GM23338 (cell line): ENCODE data around the gene AFAP1. TPM values are rescaled to one million over a fixed set of nuclear protein-coding genes. Genes with fewer than 3 reads are reported as not detected.

Experiments used
- ATAC-seq: fragments of 200-7000 bp; cut with Tn5 transposase; 3 replicates; pipeline ENCODE4 v1.9.1; 2020
- DNase-seq: peaks from one replicate; pipeline ENCODE4 v3.0.0-alpha.2; 2015; ENCODE audit warnings: low spot score
- H2AFZ ChIP-seq: fragments of 200-600 bp; sonication (generic); 2 replicates; pipeline ENCODE4 v1.8.0; 2016; ENCODE audit warnings: antibody characterized with exemption, mild to moderate bottlenecking, moderate library complexity
- H3F3A ChIP-seq: fragments of 200-600 bp; sonication (generic); replicated peaks from 2 replicates; pipeline ENCODE4 v1.8.0; 2017; ENCODE audit warnings: antibody characterized with exemption, mixed run types, low read depth
- H3K27ac ChIP-seq: fragments of 200-600 bp; sonication (generic); 2 replicates; pipeline ENCODE4 v1.6.1; 2016; ENCODE audit warnings: low read depth
- H3K27me3 ChIP-seq: fragments of 200-600 bp; sonication (generic); 2 replicates; pipeline ENCODE4 v1.8.0; 2016; ENCODE audit warnings: mild to moderate bottlenecking, mixed run types, moderate library complexity; ENCODE audit not compliant: insufficient read depth
- H3K36me3 ChIP-seq: fragments of 200-600 bp; sonication (generic); 2 replicates; pipeline ENCODE4 v1.8.0; 2016; ENCODE audit warnings: mild to moderate bottlenecking; ENCODE audit not compliant: insufficient read depth
- H3K4me1 ChIP-seq: fragments of 200-600 bp; sonication (generic); 2 replicates; pipeline ENCODE4 v1.8.0; 2016; ENCODE audit warnings: mild to moderate bottlenecking, moderate library complexity; ENCODE audit not compliant: insufficient read depth
- H3K4me2 ChIP-seq: fragments of 200-600 bp; sonication (generic); 2 replicates; pipeline ENCODE4 v1.7.1; 2017; ENCODE audit warnings: mixed run types
- H3K4me3 ChIP-seq: fragments of 200-600 bp; sonication (generic); 2 replicates; pipeline ENCODE4 v1.6.1; 2016; ENCODE audit warnings: mixed run types
- H3K79me2 ChIP-seq: fragments of 200-600 bp; sonication (generic); replicated peaks from 2 replicates; pipeline ENCODE4 v1.8.0; 2017; ENCODE audit warnings: mild to moderate bottlenecking; ENCODE audit not compliant: insufficient read depth
- H3K9me2 ChIP-seq: fragments of 200-600 bp; sonication (generic); 2 replicates; pipeline ENCODE4 v1.8.0; 2017; ENCODE audit not compliant: insufficient read depth
- H4K20me1 ChIP-seq: fragments of 200-600 bp; sonication (generic); replicated peaks from 2 replicates; pipeline ENCODE4 v1.8.0; 2017; ENCODE audit warnings: mild to moderate bottlenecking; ENCODE audit not compliant: insufficient read depth
- H3K27ac Mint-ChIP-seq: 2 replicates; pipeline ENCODE4 v1.8.0; 2020; ENCODE audit warnings: inconsistent platforms, mild to moderate bottlenecking, moderate library complexity, mixed read lengths
- H3K27me3 Mint-ChIP-seq: 3 replicates; pipeline ENCODE4 v1.8.0; 2022; ENCODE audit warnings: low read depth, mild to moderate bottlenecking, moderate library complexity, mixed read lengths, inconsistent platforms; ENCODE audit not compliant: insufficient read depth, poor library complexity
- H3K36me3 Mint-ChIP-seq: 3 replicates; pipeline ENCODE4 v1.8.0; 2021; ENCODE audit warnings: low read depth, mild to moderate bottlenecking, inconsistent platforms, moderate library complexity, mixed read lengths
- H3K4me1 Mint-ChIP-seq: 3 replicates; pipeline ENCODE4 v1.8.0; 2020; ENCODE audit warnings: mild to moderate bottlenecking, inconsistent platforms, mixed read lengths
- H3K4me3 Mint-ChIP-seq: 3 replicates; pipeline ENCODE4 v1.8.0; 2021; ENCODE audit warnings: moderate library complexity, mild to moderate bottlenecking, inconsistent platforms, mixed read lengths
- H3K9me3 Mint-ChIP-seq: 3 replicates; pipeline ENCODE4 v1.8.0; 2020; ENCODE audit warnings: moderate library complexity, mild to moderate bottlenecking, inconsistent platforms, mixed read lengths
- CREB1 ChIP-seq: fragments of 250-450 bp; sonication (Bioruptor Pico); IDR thresholded peaks from 2 replicates; pipeline ENCODE4 v1.5.0; 2020; ENCODE audit warnings: low read depth, mild to moderate bottlenecking, moderate library complexity
- CTCF ChIP-seq, 2 experiments: fragments of 200-600 bp in 1 of 2; sonication (generic) in 1 of 2; conservative IDR thresholded peaks; 2 replicates each; pipeline versions ENCODE4 v1.5.1 to v1.6.1; 2016 to 2017; ENCODE audit warnings: antibody characterized with exemption in 2 of 2, low read depth in 2 of 2, mild to moderate bottlenecking in 2 of 2, moderate library complexity in 1 of 2
- EZH2 ChIP-seq: fragments of 200-600 bp; sonication (generic); IDR thresholded peaks from one replicate; pipeline ENCODE4 v1.8.0; 2017; ENCODE audit warnings: antibody characterized with exemption, mild to moderate bottlenecking, low read depth; ENCODE audit not compliant: unreplicated experiment
- JUNB ChIP-seq: IDR thresholded peaks from one replicate; pipeline ENCODE4 v1.6.1; 2016; ENCODE audit warnings: antibody characterized with exemption; ENCODE audit not compliant: unreplicated experiment
- NANOG ChIP-seq: IDR thresholded peaks from 2 replicates; pipeline ENCODE4 v1.6.1; 2016; ENCODE audit warnings: antibody characterized with exemption, borderline replicate concordance
- POLR2AphosphoS5 ChIP-seq: IDR thresholded peaks from 2 replicates; pipeline ENCODE4 v1.6.1; 2016; ENCODE audit warnings: antibody characterized with exemption, low read depth
- STAT1 ChIP-seq: IDR thresholded peaks from one replicate; pipeline ENCODE4 v1.6.1; 2016; ENCODE audit warnings: antibody characterized with exemption; ENCODE audit not compliant: unreplicated experiment
- ZNF331 ChIP-seq: fragments of 250-450 bp; sonication (Bioruptor Pico); IDR thresholded peaks from 2 replicates; pipeline ENCODE4 v1.5.0; 2020; ENCODE audit warnings: low read depth, mild to moderate bottlenecking, moderate library complexity
- polyA plus RNA-seq: library from polyadenylated mRNA; unstranded; fragments of >200 nt; fragmentation: Nextera tagmentation; extraction: Ambion mirVana; gene quantifications from 2 replicates; pipeline ENCODE4 v1.2.1, GENCODE V29; 2016
- total RNA-seq: library from RNA; depleted of rRNA; stranded (reverse); fragments of >200 nt; shearing (Covaris generic); gene quantifications from 2 replicates; pipeline ENCODE4 v1.2.3, GENCODE V29; 2014
- TF ChIP-seq, protein P1 (sequence below): IDR thresholded peaks from 2 replicates; pipeline ENCODE4 v1.6.1; 2016; ENCODE audit warnings: antibody characterized with exemption
- TF ChIP-seq, protein P2 (sequence below): fragments of 250-450 bp; sonication (Bioruptor Pico); IDR thresholded peaks from 2 replicates; pipeline ENCODE4 v1.5.0; 2020; ENCODE audit warnings: mild to moderate bottlenecking, moderate library complexity

Gene AFAP1
- total and polyA plus RNA-seq, 2 experiments from 2014 or later: 6.5 to 21.5 TPM

DNA sequence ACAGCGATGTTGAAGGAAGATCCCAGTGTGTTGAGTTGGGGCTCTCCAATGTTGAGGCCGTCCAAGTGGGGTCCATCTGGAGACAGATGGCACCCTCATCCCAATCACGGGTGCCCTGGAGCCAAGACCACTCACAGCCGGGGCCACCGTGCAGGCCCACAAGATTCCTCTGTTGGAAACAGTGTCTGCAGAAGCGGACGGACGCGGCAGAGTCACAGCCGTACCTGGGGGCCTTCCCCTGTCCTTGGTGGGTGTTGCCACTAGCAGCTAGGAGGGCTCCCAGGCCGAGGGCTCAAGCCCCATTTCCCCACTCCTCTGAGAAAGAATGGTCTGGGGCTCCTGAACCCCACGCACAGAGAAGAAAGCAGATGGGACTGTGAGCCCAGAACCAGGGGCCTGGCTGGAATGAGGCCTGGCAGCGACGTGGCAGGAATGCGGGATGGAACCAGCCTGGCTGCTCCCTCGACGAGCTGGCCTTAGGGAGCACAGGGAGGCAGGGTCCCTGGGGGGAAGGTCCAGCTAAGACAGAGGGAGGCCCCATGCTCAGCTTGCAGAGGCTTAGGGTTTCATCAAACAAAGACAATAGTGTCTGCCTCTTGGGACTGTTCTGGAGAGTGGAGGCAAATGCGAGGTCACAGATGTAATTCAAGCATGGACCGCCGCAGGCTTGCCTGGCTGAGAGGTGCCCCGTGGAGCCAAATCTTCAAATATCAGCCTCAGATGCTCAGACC, 228.9 kb downstream of the AFAP1 start:
- Histone ChIP-seq H3K27ac (no peak overlapping the region), H3K27me3 (no peaks in the 10 kb centered on the region), H3F3A (no peaks in the 10 kb centered on the region), H3K79me2 (no peaks in the 10 kb centered on the region), H3K4me3 (no peak overlapping the region), H4K20me1 (no peaks in the 10 kb centered on the region), H3K4me1 (no peaks in the 10 kb centered on the region), H2AFZ (no peak overlapping the region), H3K4me2 (no peak overlapping the region), H3K9me2 (no peaks in the 10 kb centered on the region), H3K36me3 (no peaks in the 10 kb centered on the region)
- no peak overlapping the region for H3K27ac Mint-ChIP-seq
- H3K4me3 Mint-ChIP-seq: no peak overlapping the region
- no peak for TF ChIP-seq POLR2AphosphoS5
- TF ChIP-seq CREB1 (CRISPR knock-in tag): no peak
- TF ChIP-seq, protein P1, sequence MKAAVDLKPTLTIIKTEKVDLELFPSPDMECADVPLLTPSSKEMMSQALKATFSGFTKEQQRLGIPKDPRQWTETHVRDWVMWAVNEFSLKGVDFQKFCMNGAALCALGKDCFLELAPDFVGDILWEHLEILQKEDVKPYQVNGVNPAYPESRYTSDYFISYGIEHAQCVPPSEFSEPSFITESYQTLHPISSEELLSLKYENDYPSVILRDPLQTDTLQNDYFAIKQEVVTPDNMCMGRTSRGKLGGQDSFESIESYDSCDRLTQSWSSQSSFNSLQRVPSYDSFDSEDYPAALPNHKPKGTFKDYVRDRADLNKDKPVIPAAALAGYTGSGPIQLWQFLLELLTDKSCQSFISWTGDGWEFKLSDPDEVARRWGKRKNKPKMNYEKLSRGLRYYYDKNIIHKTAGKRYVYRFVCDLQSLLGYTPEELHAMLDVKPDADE: no peak
- no peak for TF ChIP-seq NANOG
- TF ChIP-seq ZNF331 (CRISPR knock-in tag): no peak
- TF ChIP-seq CTCF (conservative IDR thresholded peaks at IDR 0.05; ENCODE audit: low read depth in 2 of 2): no peak
- TF ChIP-seq, protein P2, sequence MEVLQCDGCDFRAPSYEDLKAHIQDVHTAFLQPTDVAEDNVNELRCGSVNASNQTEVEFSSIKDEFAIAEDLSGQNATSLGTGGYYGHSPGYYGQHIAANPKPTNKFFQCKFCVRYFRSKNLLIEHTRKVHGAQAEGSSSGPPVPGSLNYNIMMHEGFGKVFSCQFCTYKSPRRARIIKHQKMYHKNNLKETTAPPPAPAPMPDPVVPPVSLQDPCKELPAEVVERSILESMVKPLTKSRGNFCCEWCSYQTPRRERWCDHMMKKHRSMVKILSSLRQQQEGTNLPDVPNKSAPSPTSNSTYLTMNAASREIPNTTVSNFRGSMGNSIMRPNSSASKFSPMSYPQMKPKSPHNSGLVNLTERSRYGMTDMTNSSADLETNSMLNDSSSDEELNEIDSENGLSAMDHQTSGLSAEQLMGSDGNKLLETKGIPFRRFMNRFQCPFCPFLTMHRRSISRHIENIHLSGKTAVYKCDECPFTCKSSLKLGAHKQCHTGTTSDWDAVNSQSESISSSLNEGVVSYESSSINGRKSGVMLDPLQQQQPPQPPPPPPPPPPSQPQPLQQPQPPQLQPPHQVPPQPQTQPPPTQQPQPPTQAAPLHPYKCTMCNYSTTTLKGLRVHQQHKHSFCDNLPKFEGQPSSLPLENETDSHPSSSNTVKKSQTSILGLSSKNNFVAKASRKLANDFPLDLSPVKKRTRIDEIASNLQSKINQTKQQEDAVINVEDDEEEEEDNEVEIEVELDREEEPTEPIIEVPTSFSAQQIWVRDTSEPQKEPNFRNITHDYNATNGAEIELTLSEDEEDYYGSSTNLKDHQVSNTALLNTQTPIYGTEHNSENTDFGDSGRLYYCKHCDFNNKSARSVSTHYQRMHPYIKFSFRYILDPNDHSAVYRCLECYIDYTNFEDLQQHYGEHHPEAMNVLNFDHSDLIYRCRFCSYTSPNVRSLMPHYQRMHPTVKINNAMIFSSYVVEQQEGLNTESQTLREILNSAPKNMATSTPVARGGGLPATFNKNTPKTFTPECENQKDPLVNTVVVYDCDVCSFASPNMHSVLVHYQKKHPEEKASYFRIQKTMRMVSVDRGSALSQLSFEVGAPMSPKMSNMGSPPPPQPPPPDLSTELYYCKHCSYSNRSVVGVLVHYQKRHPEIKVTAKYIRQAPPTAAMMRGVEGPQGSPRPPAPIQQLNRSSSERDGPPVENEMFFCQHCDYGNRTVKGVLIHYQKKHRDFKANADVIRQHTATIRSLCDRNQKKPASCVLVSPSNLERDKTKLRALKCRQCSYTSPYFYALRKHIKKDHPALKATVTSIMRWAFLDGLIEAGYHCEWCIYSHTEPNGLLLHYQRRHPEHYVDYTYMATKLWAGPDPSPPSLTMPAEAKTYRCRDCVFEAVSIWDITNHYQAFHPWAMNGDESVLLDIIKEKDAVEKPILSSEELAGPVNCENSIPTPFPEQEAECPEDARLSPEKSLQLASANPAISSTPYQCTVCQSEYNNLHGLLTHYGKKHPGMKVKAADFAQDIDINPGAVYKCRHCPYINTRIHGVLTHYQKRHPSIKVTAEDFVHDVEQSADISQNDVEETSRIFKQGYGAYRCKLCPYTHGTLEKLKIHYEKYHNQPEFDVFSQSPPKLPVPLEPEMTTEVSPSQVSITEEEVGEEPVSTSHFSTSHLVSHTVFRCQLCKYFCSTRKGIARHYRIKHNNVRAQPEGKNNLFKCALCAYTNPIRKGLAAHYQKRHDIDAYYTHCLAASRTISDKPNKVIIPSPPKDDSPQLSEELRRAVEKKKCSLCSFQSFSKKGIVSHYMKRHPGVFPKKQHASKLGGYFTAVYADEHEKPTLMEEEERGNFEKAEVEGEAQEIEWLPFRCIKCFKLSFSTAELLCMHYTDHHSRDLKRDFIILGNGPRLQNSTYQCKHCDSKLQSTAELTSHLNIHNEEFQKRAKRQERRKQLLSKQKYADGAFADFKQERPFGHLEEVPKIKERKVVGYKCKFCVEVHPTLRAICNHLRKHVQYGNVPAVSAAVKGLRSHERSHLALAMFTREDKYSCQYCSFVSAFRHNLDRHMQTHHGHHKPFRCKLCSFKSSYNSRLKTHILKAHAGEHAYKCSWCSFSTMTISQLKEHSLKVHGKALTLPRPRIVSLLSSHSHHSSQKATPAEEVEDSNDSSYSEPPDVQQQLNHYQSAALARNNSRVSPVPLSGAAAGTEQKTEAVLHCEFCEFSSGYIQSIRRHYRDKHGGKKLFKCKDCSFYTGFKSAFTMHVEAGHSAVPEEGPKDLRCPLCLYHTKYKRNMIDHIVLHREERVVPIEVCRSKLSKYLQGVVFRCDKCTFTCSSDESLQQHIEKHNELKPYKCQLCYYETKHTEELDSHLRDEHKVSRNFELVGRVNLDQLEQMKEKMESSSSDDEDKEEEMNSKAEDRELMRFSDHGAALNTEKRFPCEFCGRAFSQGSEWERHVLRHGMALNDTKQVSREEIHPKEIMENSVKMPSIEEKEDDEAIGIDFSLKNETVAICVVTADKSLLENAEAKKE (CRISPR knock-in tag): no peak
- no peak for TF ChIP-seq JUNB
- TF ChIP-seq EZH2: no peak
- no peak for TF ChIP-seq STAT1
- H3K27me3 Mint-ChIP-seq: peaks cover 6% of the 10 kb centered on the region
- no peak for DNase-seq
- no peaks in the 10 kb centered on the region; the same call in 2 of the 3 replicates for H3K4me1 Mint-ChIP-seq
- H3K9me3 Mint-ChIP-seq: no peaks in the 10 kb centered on the region
- H3K36me3 Mint-ChIP-seq: no peaks in the 10 kb centered on the region
- ATAC-seq: no peak
